ENCODE results near the gene KCNN3. TPM values are rescaled to one million over a fixed set of nuclear protein-coding genes. Genes with fewer than 3 reads are reported as not detected.

KCNN3 gene
- total RNA-seq, 1 donor from 2014 or later: 0.04 TPM

GRCh38 chr1:154837034-154837671 lies 32.9 kb downstream of the KCNN3 start:
- DNase-seq (ENCODE audit: low read depth): no peak
- no peak for TF ChIP-seq CTCF (IDR thresholded peaks at IDR 0.05; ENCODE audit: insufficient read depth, low read length, poor library complexity, severe bottlenecking)
- no peak overlapping the region for H3K4me3 ChIP-seq (ENCODE audit: low read depth, low read length)
- H3K27me3 ChIP-seq (ENCODE audit: control insufficient read depth, insufficient read depth, low read length): peaks cover 25% of the 10 kb centered on the region
- no peaks in the 10 kb centered on the region for H3K36me3 ChIP-seq (ENCODE audit: control insufficient read depth, insufficient read depth, low read length)

GRCh38 chr1:154835531-154836324 lies 34.4 kb downstream of the KCNN3 start:
- Histone ChIP-seq H3K4me3 (ENCODE audit: low read depth, low read length) (no peak overlapping the region), H3K36me3 (ENCODE audit: control insufficient read depth, insufficient read depth, low read length) (no peaks in the 10 kb centered on the region), H3K27me3 (ENCODE audit: control insufficient read depth, insufficient read depth, low read length) (peaks cover 25% of the 10 kb centered on the region)
- DNase-seq (ENCODE audit: low read depth): no peak
- TF ChIP-seq CTCF (IDR thresholded peaks at IDR 0.05; ENCODE audit: insufficient read depth, low read length, poor library complexity, severe bottlenecking): no peak

- H3K27me3 ChIP-seq (ENCODE audit: control insufficient read depth, insufficient read depth, low read length): peaks cover 24% of the 10 kb centered on the region
- no peak for DNase-seq (ENCODE audit: low read depth)
- TF ChIP-seq CTCF (IDR thresholded peaks at IDR 0.05; ENCODE audit: insufficient read depth, low read length, poor library complexity, severe bottlenecking): no peak
- H3K36me3 ChIP-seq (ENCODE audit: control insufficient read depth, insufficient read depth, low read length): no peaks in the 10 kb centered on the region
- no peak overlapping the region for H3K4me3 ChIP-seq (ENCODE audit: low read depth, low read length)
Measured at GRCh38 chr1:154833841-154834240, 36.2 kb downstream of the KCNN3 start.

- H3K27me3 ChIP-seq (ENCODE audit: control insufficient read depth, insufficient read depth, low read length): peaks cover 20% of the 10 kb centered on the region
- H3K4me3 ChIP-seq (ENCODE audit: low read depth, low read length): no peak overlapping the region
- H3K36me3 ChIP-seq (ENCODE audit: control insufficient read depth, insufficient read depth, low read length): no peaks in the 10 kb centered on the region
- no peak for TF ChIP-seq CTCF (IDR thresholded peaks at IDR 0.05; ENCODE audit: insufficient read depth, low read length, poor library complexity, severe bottlenecking)
- DNase-seq (ENCODE audit: low read depth): no peak
Measured at GRCh38 chr1:154833209-154833608, 36.9 kb downstream of the KCNN3 start.

- Histone ChIP-seq H3K4me3 (ENCODE audit: low read depth, low read length) (no peak overlapping the region), H3K27me3 (ENCODE audit: control insufficient read depth, insufficient read depth, low read length) (peaks cover 13% of the 10 kb centered on the region), H3K36me3 (ENCODE audit: control insufficient read depth, insufficient read depth, low read length) (no peaks in the 10 kb centered on the region)
- DNase-seq (ENCODE audit: low read depth): no peak
- no peak for TF ChIP-seq CTCF (IDR thresholded peaks at IDR 0.05; ENCODE audit: insufficient read depth, low read length, poor library complexity, severe bottlenecking)
Measured at GRCh38 chr1:154832384-154832783, 37.7 kb downstream of the KCNN3 start.

Data from kidney epithelial cell (primary cell).